ENCODE results near the gene YBX2. TPM values are rescaled to one million over a fixed set of nuclear protein-coding genes. Genes with fewer than 3 reads are reported as not detected.

The YBX2 gene
- total and polyA plus RNA-seq, 4 experiments from 2014 or later, result 0.26 to 0.39 TPM; not detected in 2

GRCh38 chr17:7285679-7286078, 8.8 kb downstream of the YBX2 start:
- Histone ChIP-seq H3K4me1 (ENCODE audit: insufficient read depth, low read length) (peaks cover 20% of the 10 kb centered on the region), H3K27ac (ENCODE audit: low read depth, low read length) (no peak overlapping the region), H3K27me3 (ENCODE audit: insufficient read depth, low read length) (peaks cover 10% of the 10 kb centered on the region), H3K36me3 (ENCODE audit: insufficient read depth, low read length) (no peaks in the 10 kb centered on the region), H3K4me3 (ENCODE audit: low read length in 2 of 2) (no peak overlapping the region), H3K9me3 (ENCODE audit: control insufficient read depth in 1 of 2, low read length in 2 of 2) (no peaks in the 10 kb centered on the region)
- Mint-ChIP-seq H3K27me3 (peaks cover 19 to 21% of the 10 kb centered on the region in 2 donors), H3K36me3 (no peaks in the 10 kb centered on the region), H3K4me3 (no peak overlapping the region), H3K27ac (no peak overlapping the region), H3K4me1 (peaks cover 3 to 21% (median 14%) of the 10 kb centered on the region in 4 donors), H3K9me3 (no peaks in the 10 kb centered on the region)
- CTCF ChIA-PET (ENCODE audit: partially characterized antibody), result interaction anchor here (0.9 to 3.7 kb wide), 4 partner anchors 11 to 238 kb away, joined by 3 to 15 read pairs (median 4); no protein-coding TSS in a partner anchor
- POLR2A ChIA-PET (ENCODE audit: partially characterized antibody), result interaction anchor here (1.2 to 1.5 kb wide), 3 partner anchors 11 to 65 kb away, joined by 3 to 4 read pairs (median 3); no protein-coding TSS in a partner anchor
- intact Hi-C loops (cut with micrococcal nuclease), result no loop called here
- DNase-seq, result no peak

- Mint-ChIP-seq H3K27me3 (peaks cover 19 to 24% of the 10 kb centered on the region in 2 donors), H3K4me1 (peaks cover 4 to 26% (median 18%) of the 10 kb centered on the region in 4 donors), H3K4me3 (no peak overlapping the region), H3K9me3 (no peaks in the 10 kb centered on the region), H3K36me3 (no peaks in the 10 kb centered on the region), H3K27ac (no peak overlapping the region)
- no peak for DNase-seq
- Histone ChIP-seq H3K4me1 (ENCODE audit: insufficient read depth, low read length) (peaks cover 25% of the 10 kb centered on the region), H3K9me3 (ENCODE audit: control insufficient read depth in 1 of 2, low read length in 2 of 2) (no peaks in the 10 kb centered on the region), H3K27ac (ENCODE audit: low read depth, low read length) (no peak overlapping the region), H3K36me3 (ENCODE audit: insufficient read depth, low read length) (no peaks in the 10 kb centered on the region), H3K4me3 (ENCODE audit: low read length in 2 of 2) (no peak overlapping the region), H3K27me3 (ENCODE audit: insufficient read depth, low read length) (peaks cover 10% of the 10 kb centered on the region)
- intact Hi-C loops (cut with micrococcal nuclease), result loop anchor here (5.0 kb wide), 1 partner anchor 238 kb away; no protein-coding TSS in a partner anchor
- ChIA-PET POLR2A (ENCODE audit: partially characterized antibody) (interaction anchor here (0.7 to 1.2 kb wide), 2 partner anchors 24 to 45 kb away, joined by 3 read pairs; no protein-coding TSS in a partner anchor), CTCF (ENCODE audit: partially characterized antibody) (interaction anchor here (0.9 to 3.7 kb wide), 3 partner anchors 11 to 237 kb away, joined by 3 to 15 read pairs (median 4); no protein-coding TSS in a partner anchor)
These were observed 9.5 kb downstream of the YBX2 start for GRCh38 chr17:7284911-7285310.

- H3K4me1 ChIP-seq (ENCODE audit: insufficient read depth, low read length), result peaks cover 25% of the 10 kb centered on the region
- Mint-ChIP-seq H3K27ac (no peak overlapping the region), H3K36me3 (no peaks in the 10 kb centered on the region), H3K4me3 (no peak overlapping the region), H3K27me3 (peaks cover 19 to 24% of the 10 kb centered on the region in 2 donors), H3K4me1 (peaks cover 4 to 28% (median 18%) of the 10 kb centered on the region in 4 donors), H3K9me3 (no peaks in the 10 kb centered on the region)
- H3K4me3 ChIP-seq (ENCODE audit: low read length in 2 of 2), result no peak overlapping the region
- intact Hi-C loops (cut with micrococcal nuclease), result loop anchor here (5.0 kb wide), 1 partner anchor 236 kb away; no protein-coding TSS in a partner anchor
- POLR2A ChIA-PET (ENCODE audit: partially characterized antibody), result interaction anchor here (3.6 kb wide), 1 partner anchor 12 kb away, joined by 15 read pairs; no protein-coding TSS in a partner anchor
- H3K9me3 ChIP-seq (ENCODE audit: control insufficient read depth in 1 of 2, low read length in 2 of 2), result no peaks in the 10 kb centered on the region
- H3K27ac ChIP-seq (ENCODE audit: low read depth, low read length), result no peak overlapping the region
- no peak for DNase-seq
- H3K27me3 ChIP-seq (ENCODE audit: insufficient read depth, low read length), result peaks cover 10% of the 10 kb centered on the region
- H3K36me3 ChIP-seq (ENCODE audit: insufficient read depth, low read length), result no peaks in the 10 kb centered on the region
- CTCF ChIA-PET (ENCODE audit: partially characterized antibody), result interaction anchor here (1.1 to 1.9 kb wide), 4 partner anchors 12 to 54 kb away, joined by 3 to 13 read pairs (median 4); no protein-coding TSS in a partner anchor
These were observed 10.8 kb downstream of the YBX2 start for GRCh38 chr17:7283471-7284216.

- Histone ChIP-seq H3K4me3 (ENCODE audit: low read length in 2 of 2) (no peak overlapping the region), H3K9me3 (ENCODE audit: control insufficient read depth in 1 of 2, low read length in 2 of 2) (no peaks in the 10 kb centered on the region), H3K27ac (ENCODE audit: low read depth, low read length) (no peak overlapping the region), H3K27me3 (ENCODE audit: insufficient read depth, low read length) (peaks cover 10% of the 10 kb centered on the region), H3K36me3 (ENCODE audit: insufficient read depth, low read length) (no peaks in the 10 kb centered on the region), H3K4me1 (ENCODE audit: insufficient read depth, low read length) (peaks cover 25% of the 10 kb centered on the region)
- peak overlapping the region in 2 of 7 donors; percentile 19 to 51 for H3K27ac Mint-ChIP-seq
- no peak for DNase-seq
- peak overlapping the region in 3 of 8 donors; percentile 30 to 36 (median 31) for H3K4me3 Mint-ChIP-seq
- peaks cover 4 to 28% (median 18%) of the 10 kb centered on the region in 4 donors for H3K4me1 Mint-ChIP-seq
- POLR2A ChIA-PET (ENCODE audit: partially characterized antibody), result interaction anchor here (0.8 to 3.6 kb wide), 5 partner anchors 13 to 237 kb away, joined by 3 to 15 read pairs (median 3); no protein-coding TSS in a partner anchor
- no peaks in the 10 kb centered on the region for H3K36me3 Mint-ChIP-seq
- H3K27me3 Mint-ChIP-seq, result peaks cover 19 to 24% of the 10 kb centered on the region in 2 donors
- no peaks in the 10 kb centered on the region for H3K9me3 Mint-ChIP-seq
- intact Hi-C loops (cut with micrococcal nuclease), result loop anchor here (5.0 kb wide), 1 partner anchor 236 kb away; no protein-coding TSS in a partner anchor
- CTCF ChIA-PET (ENCODE audit: partially characterized antibody), result interaction anchor here (0.9 to 1.9 kb wide), 7 partner anchors 8 to 146 kb away, joined by 3 to 13 read pairs (median 3); partner anchors contain the start of gene ACAP1
These were observed 11.6 kb downstream of the YBX2 start for GRCh38 chr17:7282752-7283321.

GRCh38 chr17:7281953-7282751, 12.3 kb downstream of the YBX2 start:
- Mint-ChIP-seq H3K27ac (peak overlapping the region in 1 of 7 donors; percentile 84), H3K27me3 (peaks cover 19 to 24% of the 10 kb centered on the region in 2 donors), H3K4me1 (peaks cover 4 to 28% (median 18%) of the 10 kb centered on the region in 4 donors), H3K9me3 (no peaks in the 10 kb centered on the region), H3K36me3 (no peaks in the 10 kb centered on the region), H3K4me3 (peak overlapping the region; percentile 30 to 84 (median 78))
- H3K4me1 ChIP-seq (ENCODE audit: insufficient read depth, low read length), result peaks cover 25% of the 10 kb centered on the region
- CTCF ChIA-PET (ENCODE audit: partially characterized antibody), result interaction anchor here (0.9 to 1.9 kb wide), 8 partner anchors 9 to 236 kb away, joined by 3 to 13 read pairs (median 4); partner anchors contain the start of gene ACAP1
- no peak overlapping the region for H3K27ac ChIP-seq (ENCODE audit: low read depth, low read length)
- POLR2A ChIA-PET (ENCODE audit: partially characterized antibody), result interaction anchor here (0.7 to 3.6 kb wide), 10 partner anchors 14 to 404 kb away, joined by 3 to 15 read pairs (median 3); partner anchors contain the start of gene TMEM102
- H3K27me3 ChIP-seq (ENCODE audit: insufficient read depth, low read length), result peaks cover 10% of the 10 kb centered on the region
- peak overlapping the region in 1 of 2 donors; percentile 58 for H3K4me3 ChIP-seq (ENCODE audit: low read length in 2 of 2)
- intact Hi-C loops (cut with micrococcal nuclease), result loop anchor here (2.0 to 5.0 kb wide), 2 partner anchors 61 to 235 kb away; no protein-coding TSS in a partner anchor
- no peaks in the 10 kb centered on the region for H3K9me3 ChIP-seq (ENCODE audit: control insufficient read depth in 1 of 2, low read length in 2 of 2)
- DNase-seq, result no peak
- H3K36me3 ChIP-seq (ENCODE audit: insufficient read depth, low read length), result no peaks in the 10 kb centered on the region

Data from CD4-positive, alpha-beta memory T cell (primary cell).